Erythroblast (primary cell): ENCODE measurements around the gene ZNF385C.

Experiments used
- DNase-seq, 2 experiments: peaks; one replicate each; lab custom pipeline; 2025; lab: John Stamatoyannopoulos, UW
- GATA1 ChIP-seq: IDR thresholded peaks from 2 replicates; pipeline ENCODE4 v1.6.1; 2011; ENCODE audit warnings: low read depth, mild to moderate bottlenecking, control low read depth, low read length, moderate library complexity
- POLR2A ChIP-seq: IDR thresholded peaks from 2 replicates; pipeline ENCODE4 v1.6.1; 2011; ENCODE audit warnings: mild to moderate bottlenecking, low read length

ZNF385C gene

GRCh38 chr17:42047343-42047742, 50.9 kb downstream of the ZNF385C start:
- DNase-seq = no peak

GRCh38 chr17:42045719-42046118, 52.6 kb downstream of the ZNF385C start:
- DNase-seq = no peak
- TF ChIP-seq GATA1 = no peak
- no peak for TF ChIP-seq POLR2A

More at GRCh38 chr17:42047343-42047742, 50.9 kb downstream of the ZNF385C start:
- TF ChIP-seq GATA1 = no peak
- no peak for TF ChIP-seq POLR2A

GRCh38 chr17:42042598-42043319, 55.5 kb downstream of the ZNF385C start:
- DNase-seq = no peak
- no peak for TF ChIP-seq GATA1
- no peak for TF ChIP-seq POLR2A

GRCh38 chr17:42041619-42042018, 56.7 kb downstream of the ZNF385C start:
- TF ChIP-seq POLR2A = no peak
- no peak for TF ChIP-seq GATA1
- no peak for DNase-seq

- TF ChIP-seq POLR2A = no peak
- no peak for TF ChIP-seq GATA1
- no peak for DNase-seq
These were observed 57.5 kb downstream of the ZNF385C start for GRCh38 chr17:42040818-42041217.

- no peak for DNase-seq
- no peak for TF ChIP-seq GATA1
These were observed 58.2 kb downstream of the ZNF385C start for GRCh38 chr17:42039794-42040763.

GRCh38 chr17:42038221-42038973, 59.9 kb downstream of the ZNF385C start:
- TF ChIP-seq POLR2A (no peak), GATA1 (no peak)
- DNase-seq = no peak

GRCh38 chr17:42034059-42034458, 64.2 kb downstream of the ZNF385C start:
- DNase-seq = no peak
- no peak for TF ChIP-seq GATA1
- no peak for TF ChIP-seq POLR2A

- no peak for TF ChIP-seq GATA1
- TF ChIP-seq POLR2A = no peak
- no peak for DNase-seq
These were observed 66.7 kb downstream of the ZNF385C start for GRCh38 chr17:42031584-42031983.

GRCh38 chr17:42028791-42029127, 69.5 kb downstream of the ZNF385C start:
- DNase-seq = no peak
- TF ChIP-seq POLR2A (no peak), GATA1 (no peak)

GRCh38 chr17:42027961-42028790, 70.1 kb downstream of the ZNF385C start:
- TF ChIP-seq GATA1 (no peak), POLR2A (no peak)
- no peak for DNase-seq

- DNase-seq = no peak
- no peak for TF ChIP-seq POLR2A
- no peak for TF ChIP-seq GATA1
These were observed 70.7 kb downstream of the ZNF385C start for GRCh38 chr17:42027590-42027889.
